Glutamatergic neuron (in vitro differentiated cells): ENCODE results near the gene CRIM1. TPM values are rescaled to one million over a fixed set of nuclear protein-coding genes. Genes with fewer than 3 reads are reported as not detected.

Experiments
- DNase-seq: peaks from one replicate; pipeline ENCODE4 v3.0.0; 2022
- H3K27ac Mint-ChIP-seq: one replicate; pipeline ENCODE4 v1.8.0; 2020; ENCODE audit warnings: mild to moderate bottlenecking, mixed read lengths, inconsistent platforms; ENCODE audit not compliant: unreplicated experiment
- H3K27me3 Mint-ChIP-seq: one replicate; pipeline ENCODE4 v1.8.0; 2020; ENCODE audit warnings: mild to moderate bottlenecking, moderate library complexity, mixed read lengths, inconsistent platforms; ENCODE audit not compliant: unreplicated experiment
- H3K36me3 Mint-ChIP-seq: one replicate; pipeline ENCODE4 v1.8.0; 2020; ENCODE audit warnings: mild to moderate bottlenecking, mixed read lengths, inconsistent platforms; ENCODE audit not compliant: unreplicated experiment
- H3K4me1 Mint-ChIP-seq: one replicate; pipeline ENCODE4 v1.8.0; 2020; ENCODE audit warnings: mild to moderate bottlenecking, low read depth, mixed read lengths, inconsistent platforms; ENCODE audit not compliant: unreplicated experiment
- H3K4me3 Mint-ChIP-seq: one replicate; pipeline ENCODE4 v1.8.0; 2020; ENCODE audit warnings: mild to moderate bottlenecking, mixed read lengths, inconsistent platforms; ENCODE audit not compliant: unreplicated experiment
- H3K9me3 Mint-ChIP-seq: one replicate; pipeline ENCODE4 v1.8.0; 2020; ENCODE audit warnings: mild to moderate bottlenecking, moderate library complexity, mixed read lengths, inconsistent platforms; ENCODE audit not compliant: unreplicated experiment
- CTCF ChIP-seq: fragments of 200-600 bp; sonication (generic); IDR thresholded peaks from one replicate; pipeline ENCODE4 v1.5.0; 2021; ENCODE audit not compliant: partially characterized antibody, unreplicated experiment
- total RNA-seq: library from RNA; stranded (reverse); fragmentation: NEBNext Ultra II Directional; extraction: Animal tissue kit (Norgen Biotek cat#: 25700); gene quantifications from one replicate; pipeline ENCODE4 v1.2.1, GENCODE V29; 2021; ENCODE audit not compliant: unreplicated experiment

The CRIM1 gene
- total RNA-seq, 1 donor from 2014 or later = 35.7 TPM

- Mint-ChIP-seq H3K4me3 (no peak overlapping the region), H3K27me3 (no peaks in the 10 kb centered on the region), H3K27ac (peak overlapping the region; percentile 45), H3K9me3 (no peaks in the 10 kb centered on the region), H3K36me3 (no peaks in the 10 kb centered on the region), H3K4me1 (peaks cover 10% of the 10 kb centered on the region)
- no peak for TF ChIP-seq CTCF
- DNase-seq = no peak
Observed at GRCh38 chr2:36553683-36554082, 198.1 kb downstream of the CRIM1 start.

GRCh38 chr2:36554531-36554930, 199.0 kb downstream of the CRIM1 start:
- H3K4me1 Mint-ChIP-seq = peaks cover 10% of the 10 kb centered on the region
- DNase-seq = no peak
- no peaks in the 10 kb centered on the region for H3K27me3 Mint-ChIP-seq
- H3K27ac Mint-ChIP-seq = no peak overlapping the region
- no peaks in the 10 kb centered on the region for H3K36me3 Mint-ChIP-seq
- no peak for TF ChIP-seq CTCF
- no peak overlapping the region for H3K4me3 Mint-ChIP-seq
- no peaks in the 10 kb centered on the region for H3K9me3 Mint-ChIP-seq

- Mint-ChIP-seq H3K4me1 (peaks cover 10% of the 10 kb centered on the region), H3K9me3 (no peaks in the 10 kb centered on the region), H3K27ac (no peak overlapping the region), H3K27me3 (no peaks in the 10 kb centered on the region), H3K36me3 (no peaks in the 10 kb centered on the region), H3K4me3 (no peak overlapping the region)
- no peak for DNase-seq
- no peak for TF ChIP-seq CTCF
Observed at GRCh38 chr2:36555789-36556188, 200.2 kb downstream of the CRIM1 start.

GRCh38 chr2:36556842-36557241, 201.3 kb downstream of the CRIM1 start:
- H3K4me3 Mint-ChIP-seq = no peak overlapping the region
- no peaks in the 10 kb centered on the region for H3K27me3 Mint-ChIP-seq
- no peak overlapping the region for H3K27ac Mint-ChIP-seq
- H3K9me3 Mint-ChIP-seq = no peaks in the 10 kb centered on the region
- H3K4me1 Mint-ChIP-seq = peaks cover 10% of the 10 kb centered on the region
- no peaks in the 10 kb centered on the region for H3K36me3 Mint-ChIP-seq
- no peak for DNase-seq
- TF ChIP-seq CTCF = no peak

GRCh38 chr2:36559221-36559942, 203.8 kb downstream of the CRIM1 start:
- Mint-ChIP-seq H3K9me3 (peaks cover 3% of the 10 kb centered on the region), H3K27me3 (peaks cover 4% of the 10 kb centered on the region)

More at GRCh38 chr2:36559221-36559942, 203.8 kb downstream of the CRIM1 start:
- TF ChIP-seq CTCF = no peak
- no peak overlapping the region for H3K27ac Mint-ChIP-seq
- peaks cover 15% of the 10 kb centered on the region for H3K4me1 Mint-ChIP-seq
- no peaks in the 10 kb centered on the region for H3K36me3 Mint-ChIP-seq
- no peak overlapping the region for H3K4me3 Mint-ChIP-seq
- no peak for DNase-seq
